Measurements from ENCODE around the gene PRR7.
A peak's percentile ranks its signal among the peaks of the same experiment; 100 is the strongest.

The PRR7 gene

GRCh38 chr5:177403792-177404640 lies 42.6 kb upstream of the PRR7 start (continued):
- TF ChIP-seq REST (tag by site-specific recombination; IDR thresholded peaks at IDR 0.05) = 0 out of 2 replicates have a peak, but pooled peaks have one; percentile 9
- TF ChIP-seq KLF9 (tag by site-specific recombination; IDR thresholded peaks at IDR 0.05; ENCODE audit: low read depth) = peak; percentile 91
- TF ChIP-seq SP7 (tag by site-specific recombination; IDR thresholded peaks at IDR 0.05) = peak; percentile 54
- no peak; the same call in 1 of the 2 replicates for TF ChIP-seq ZBTB7A (tag by site-specific recombination; IDR thresholded peaks at IDR 0.05; ENCODE audit: low read depth)
- TF ChIP-seq ZNF560 (tag by site-specific recombination; IDR thresholded peaks at IDR 0.05; ENCODE audit: borderline replicate concordance) = no peak
- TF ChIP-seq ZNF266 (tag by site-specific recombination; IDR thresholded peaks at IDR 0.05; ENCODE audit: low read depth) = 0 out of 2 replicates have a peak, but pooled peaks have one; percentile 17
- TF ChIP-seq ZNF280C (tag by site-specific recombination; IDR thresholded peaks at IDR 0.05) = no peak
- peak; percentile 52; the same call in 1 of the 2 replicates for TF ChIP-seq ZNF341 (tag by site-specific recombination; IDR thresholded peaks at IDR 0.05; ENCODE audit: low read depth)
- TF ChIP-seq ZBTB21 (tag by site-specific recombination; IDR thresholded peaks at IDR 0.05) = no peak
- 0 out of 2 replicates have a peak, but pooled peaks have one; percentile 28 for TF ChIP-seq ZNF645 (tag by site-specific recombination; IDR thresholded peaks at IDR 0.05)
- no peak for TF ChIP-seq ZSCAN4 (tag by site-specific recombination; IDR thresholded peaks at IDR 0.05)
- TF ChIP-seq YY2 (tag by site-specific recombination; IDR thresholded peaks at IDR 0.05) = no peak; the same call in 1 of the 2 replicates
- no peak for TF ChIP-seq ZNF354C (tag by site-specific recombination; IDR thresholded peaks at IDR 0.05; ENCODE audit: borderline replicate concordance, low read depth)
- no peak for TF ChIP-seq MEIS1 (CRISPR knock-in tag; IDR thresholded peaks at IDR 0.05; ENCODE audit: borderline replicate concordance)
- peak; percentile 96 for TF ChIP-seq ZNF544 (tag by site-specific recombination; IDR thresholded peaks at IDR 0.05)
- TF ChIP-seq ZBTB26 (tag by site-specific recombination; optimal IDR thresholded peaks at IDR 0.05) = peak; percentile 84
- TF ChIP-seq ZBTB8A (tag by site-specific recombination; IDR thresholded peaks at IDR 0.05) = peak; percentile 85
- TF ChIP-seq ZNF473 (tag by site-specific recombination; IDR thresholded peaks at IDR 0.05) = peak; percentile 91; the same call in 1 of the 2 replicates
- peak; percentile 52; the same call in 1 of the 2 replicates for TF ChIP-seq ZFHX2 (tag by site-specific recombination; conservative IDR thresholded peaks at IDR 0.05)
- TF ChIP-seq ZNF521 (tag by site-specific recombination; IDR thresholded peaks at IDR 0.05) = no peak
- TF ChIP-seq ZNF404 (tag by site-specific recombination; IDR thresholded peaks at IDR 0.05) = no peak
- TF ChIP-seq ZNF366 (tag by site-specific recombination; conservative IDR thresholded peaks at IDR 0.05) = no peak
- no peak for TF ChIP-seq ZNF362 (tag by site-specific recombination; IDR thresholded peaks at IDR 0.05)
- TF ChIP-seq ZNF548 (tag by site-specific recombination; IDR thresholded peaks at IDR 0.05) = no peak
- TF ChIP-seq ZNF624 (tag by site-specific recombination; IDR thresholded peaks at IDR 0.05) = peak; percentile 93
- TF ChIP-seq FEZF1 (tag by site-specific recombination; IDR thresholded peaks at IDR 0.05) = no peak
- TF ChIP-seq BCL11A (tag by site-specific recombination; IDR thresholded peaks at IDR 0.05; ENCODE audit: low read depth) = peak; percentile 63
- no peak for TF ChIP-seq ZSCAN23 (tag by site-specific recombination; IDR thresholded peaks at IDR 0.05)
- TF ChIP-seq HOXD13 (CRISPR knock-in tag; IDR thresholded peaks at IDR 0.05; ENCODE audit: borderline replicate concordance) = no peak
